Suppressor macrophage treated with lipopolysaccharide for 4 hours (primary cell): Measurements from ENCODE around the gene CSMD2.

ENCODE experiments used
- DNase-seq: peaks from one replicate; pipeline ENCODE4 v3.0.0-alpha.2; 2020

CSMD2 gene

GRCh38 chr1:33996281-33996680 lies 168.7 kb downstream of the CSMD2 start:
- DNase-seq, result no peak

GRCh38 chr1:33993301-33993700 lies 171.7 kb downstream of the CSMD2 start:
- DNase-seq, result no peak

GRCh38 chr1:33990281-33990680 lies 174.7 kb downstream of the CSMD2 start:
- DNase-seq, result no peak

GRCh38 chr1:33988161-33988560 lies 176.9 kb downstream of the CSMD2 start:
- no peak for DNase-seq

GRCh38 chr1:33986390-33987095 lies 178.5 kb downstream of the CSMD2 start:
- DNase-seq, result no peak

- no peak for DNase-seq
These were observed 179.4 kb downstream of the CSMD2 start for GRCh38 chr1:33985656-33986055.

GRCh38 chr1:33984906-33985565 lies 180.0 kb downstream of the CSMD2 start:
- DNase-seq, result no peak

GRCh38 chr1:33982419-33982818 lies 182.6 kb downstream of the CSMD2 start:
- DNase-seq, result no peak

- no peak for DNase-seq
These were observed 185.7 kb downstream of the CSMD2 start for GRCh38 chr1:33979341-33979740.

GRCh38 chr1:33975961-33976360 lies 189.1 kb downstream of the CSMD2 start:
- no peak for DNase-seq

- DNase-seq, result no peak
These were observed 191.1 kb downstream of the CSMD2 start for GRCh38 chr1:33973799-33974545.

GRCh38 chr1:33972676-33973395 lies 192.2 kb downstream of the CSMD2 start:
- no peak for DNase-seq

GRCh38 chr1:33971913-33972312 lies 193.1 kb downstream of the CSMD2 start:
- no peak for DNase-seq

GRCh38 chr1:33971018-33971710 lies 193.9 kb downstream of the CSMD2 start:
- DNase-seq, result no peak

GRCh38 chr1:33970148-33970825 lies 194.7 kb downstream of the CSMD2 start:
- DNase-seq, result no peak

GRCh38 chr1:33966346-33967141 lies 198.5 kb downstream of the CSMD2 start:
- DNase-seq, result no peak

GRCh38 chr1:33965086-33965485 lies 199.9 kb downstream of the CSMD2 start:
- DNase-seq, result no peak

- DNase-seq, result no peak
These were observed 203.0 kb downstream of the CSMD2 start for GRCh38 chr1:33962061-33962460.

- DNase-seq, result no peak
These were observed 204.7 kb downstream of the CSMD2 start for GRCh38 chr1:33960188-33960895.

- no peak for DNase-seq
These were observed 207.2 kb downstream of the CSMD2 start for GRCh38 chr1:33957854-33958253.

GRCh38 chr1:33955096-33955495 lies 209.9 kb downstream of the CSMD2 start:
- DNase-seq, result no peak
